CD14-positive monocyte (primary cell): ENCODE measurements around the gene NTRK3. TPM values are rescaled to one million over a fixed set of nuclear protein-coding genes. Genes with fewer than 3 reads are reported as not detected.

ENCODE experiments used
- DNase-seq, 3 donors: peaks; one replicate each; pipeline ENCODE4 v3.0.0-alpha.2; 2011 to 2022
- H2AFZ ChIP-seq: 2 replicates; pipeline ENCODE4 v1.6.0; 2012; ENCODE audit warnings: mild to moderate bottlenecking, low read depth, low read length, inconsistent platforms; ENCODE audit not compliant: insufficient read depth, poor library complexity, severe bottlenecking
- H3K27ac ChIP-seq, 2 donors: 1 replicate in 1 of 2; 2 replicates in 1 of 2; pipeline ENCODE4 v1.5.1; 2012 to 2013; ENCODE audit warnings: low read length in 2 of 2, control low read depth in 1 of 2, inconsistent platforms in 1 of 2, low read depth in 1 of 2, mild to moderate bottlenecking in 1 of 2
- H3K27me3 ChIP-seq, 2 donors: one replicate each; pipeline versions ENCODE4 v1.6.0 to v1.6.1; 2011 to 2013; ENCODE audit warnings: low read length in 2 of 2; ENCODE audit not compliant: control insufficient read depth in 2 of 2, insufficient read depth in 2 of 2
- H3K36me3 ChIP-seq, 2 donors: replicated peaks in 1 of 2; 1 replicate in 1 of 2; 2 replicates in 1 of 2; pipeline versions ENCODE4 v1.5.1 to v1.6.1; 2012 to 2013; ENCODE audit warnings: low read length in 2 of 2, control low read depth in 1 of 2, inconsistent platforms in 1 of 2, mild to moderate bottlenecking in 1 of 2; ENCODE audit not compliant: insufficient read depth in 2 of 2, control insufficient read depth in 1 of 2
- H3K4me1 ChIP-seq, 2 donors: 1 replicate in 1 of 2; 2 replicates in 1 of 2; pipeline versions ENCODE4 v1.5.1 to v1.6.1; 2012 to 2013; ENCODE audit warnings: low read length in 2 of 2, control low read depth in 1 of 2, inconsistent platforms in 1 of 2, mild to moderate bottlenecking in 1 of 2, moderate library complexity in 1 of 2; ENCODE audit not compliant: insufficient read depth in 2 of 2, control insufficient read depth in 1 of 2
- H3K4me2 ChIP-seq: replicated peaks from 2 replicates; pipeline ENCODE3; 2012; ENCODE audit warnings: low read length, moderate library complexity, mild to moderate bottlenecking; ENCODE audit not compliant: poor library complexity, severe bottlenecking; ENCODE audit errors: extremely low read depth
- H3K4me3 ChIP-seq, 3 experiments: fragments of 200-600 bp in 1 of 3; sonication (generic) in 1 of 3; replicated peaks in 1 of 3; 1 replicate in 2 of 3; 2 replicates in 1 of 3; pipeline ENCODE4 v1.5.1; 2011 to 2013; ENCODE audit warnings: low read length in 3 of 3, mild to moderate bottlenecking in 3 of 3, control low read depth in 2 of 3, low read depth in 2 of 3, inconsistent platforms in 1 of 3, moderate library complexity in 1 of 3
- H3K79me2 ChIP-seq: 2 replicates; pipeline ENCODE4 v1.6.0; 2012; ENCODE audit warnings: mild to moderate bottlenecking, control low read depth, inconsistent platforms, low read length, moderate library complexity; ENCODE audit not compliant: insufficient read depth
- H3K9ac ChIP-seq: 2 replicates; pipeline ENCODE4 v1.6.0; 2017; ENCODE audit warnings: low read length, mild to moderate bottlenecking; ENCODE audit not compliant: insufficient read depth, poor library complexity, severe bottlenecking
- H3K9me3 ChIP-seq, 2 donors: replicated peaks in 1 of 2; 1 replicate in 1 of 2; 2 replicates in 1 of 2; pipeline versions ENCODE4 v1.5.1 to v1.6.1; 2012 to 2013; ENCODE audit warnings: low read length in 2 of 2, control low read depth in 1 of 2; ENCODE audit not compliant: control insufficient read depth in 1 of 2, insufficient read depth in 1 of 2
- H4K20me1 ChIP-seq: 2 replicates; pipeline ENCODE4 v1.6.0; 2012; ENCODE audit warnings: mild to moderate bottlenecking, low read length, control low read depth, moderate library complexity; ENCODE audit not compliant: insufficient read depth
- H3K27ac Mint-ChIP-seq, 7 donors: one replicate each; pipeline ENCODE4 v1.8.0; 2020; ENCODE audit warnings: mild to moderate bottlenecking in 7 of 7, mixed read lengths in 7 of 7, moderate library complexity in 6 of 7, inconsistent platforms in 2 of 7
- H3K27me3 Mint-ChIP-seq, 3 donors: one replicate each; pipeline ENCODE4 v1.8.0; 2021 to 2022; ENCODE audit warnings: low read depth in 3 of 3, mild to moderate bottlenecking in 3 of 3, mixed read lengths in 3 of 3, moderate library complexity in 3 of 3, inconsistent platforms in 1 of 3
- H3K36me3 Mint-ChIP-seq, 2 donors: one replicate each; pipeline ENCODE4 v1.8.0; 2020; ENCODE audit warnings: mixed read lengths in 2 of 2, inconsistent platforms in 1 of 2, mild to moderate bottlenecking in 1 of 2
- H3K4me1 Mint-ChIP-seq: one replicate; pipeline ENCODE4 v1.8.0; 2020; ENCODE audit warnings: mild to moderate bottlenecking, mixed read lengths
- H3K4me3 Mint-ChIP-seq, 2 donors: one replicate each; pipeline ENCODE4 v1.8.0; 2020; ENCODE audit warnings: mild to moderate bottlenecking in 2 of 2, mixed read lengths in 2 of 2, moderate library complexity in 1 of 2
- H3K9me3 Mint-ChIP-seq, 7 donors: one replicate each; pipeline ENCODE4 v1.8.0; 2020 to 2022; ENCODE audit warnings: mixed read lengths in 7 of 7, mild to moderate bottlenecking in 6 of 7, moderate library complexity in 6 of 7, inconsistent platforms in 2 of 7
- WGBS: methylation state at CpG from one replicate; pipeline ENCODE4 v1.1.5; 2013; ENCODE audit warnings: missing lambda C conversion rate; ENCODE audit not compliant: insufficient coverage; 5-methylcytosine and 5-hydroxymethylcytosine counted together
- intact Hi-C, 2 donors: fragments of 100-400 bp; cut with micrococcal nuclease; formaldehyde crosslinking; loops; one replicate each; pipeline versions ENCODE4 v1.15.0 to v1.15.1; 2023
- polyA plus RNA-seq, 3 donors: library from polyadenylated mRNA; depleted of rRNA in 1 of 3; unstranded in 2 of 3; stranded (reverse) in 1 of 3; fragments of 300-500 nt in 2 of 3; fragments of >200 nt in 1 of 3; fragmentation: Illumina TruSeq in 2 of 3; gene quantifications; 1 replicate in 2 of 3; 2 replicates in 1 of 3; pipeline ENCODE4 v1.2.3, GENCODE V29; 2012 to 2021
- TF ChIP-seq, protein P1 (sequence below): fragments of 200-600 bp; IDR thresholded peaks from one replicate; pipeline ENCODE4 v1.8.0; 2022; ENCODE audit warnings: antibody characterized with exemption, mild to moderate bottlenecking

Gene NTRK3
- polyA plus RNA-seq, 3 donors: not detected

DNA sequence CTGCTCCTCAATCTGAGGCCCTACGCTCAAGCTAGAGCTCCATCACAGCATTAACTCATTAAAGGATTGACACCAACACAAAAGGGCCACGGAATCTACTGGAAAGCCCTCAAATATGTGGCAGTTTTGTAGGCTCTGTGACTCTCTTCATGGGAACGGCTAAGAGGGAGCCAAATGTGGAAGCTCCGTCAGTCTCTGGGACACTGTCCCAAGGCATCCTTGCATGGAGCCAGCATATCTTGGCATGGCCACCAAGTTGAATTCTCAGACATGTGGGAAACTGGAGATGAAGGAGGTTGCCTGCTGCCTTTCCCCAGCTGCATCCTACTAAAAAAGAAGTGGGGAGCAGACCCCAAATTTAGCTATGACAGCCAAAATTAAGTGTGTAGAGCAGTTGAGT lies 296.9 kb downstream of the NTRK3 start:
- H3K27ac Mint-ChIP-seq: peak overlapping the region in 1 of 7 donors; percentile 14
- no peak overlapping the region for H3K4me3 ChIP-seq
- no peaks in the 10 kb centered on the region for H3K4me1 Mint-ChIP-seq
- H3K27ac ChIP-seq: no peak overlapping the region
- peaks cover 0 to 7% (median 0%) of the 10 kb centered on the region in 7 donors for H3K9me3 Mint-ChIP-seq
- peaks cover 1 to 4% (median 4%) of the 10 kb centered on the region in 3 donors for H3K27me3 Mint-ChIP-seq
- H4K20me1 ChIP-seq: no peaks in the 10 kb centered on the region
- H3K9me3 ChIP-seq: no peaks in the 10 kb centered on the region
- H3K27me3 ChIP-seq: no peaks in the 10 kb centered on the region
- H3K4me3 Mint-ChIP-seq: no peak overlapping the region
- H3K36me3 ChIP-seq: no peaks in the 10 kb centered on the region
- no peak overlapping the region for H3K9ac ChIP-seq
- no peak for DNase-seq
- WGBS: 93% methylated on average over 4 of the region's 4 CpGs
- H3K36me3 Mint-ChIP-seq: no peaks in the 10 kb centered on the region
- no peaks in the 10 kb centered on the region for H3K79me2 ChIP-seq
- intact Hi-C loops: no loop called here
- no peak overlapping the region for H2AFZ ChIP-seq
- TF ChIP-seq, protein P1, sequence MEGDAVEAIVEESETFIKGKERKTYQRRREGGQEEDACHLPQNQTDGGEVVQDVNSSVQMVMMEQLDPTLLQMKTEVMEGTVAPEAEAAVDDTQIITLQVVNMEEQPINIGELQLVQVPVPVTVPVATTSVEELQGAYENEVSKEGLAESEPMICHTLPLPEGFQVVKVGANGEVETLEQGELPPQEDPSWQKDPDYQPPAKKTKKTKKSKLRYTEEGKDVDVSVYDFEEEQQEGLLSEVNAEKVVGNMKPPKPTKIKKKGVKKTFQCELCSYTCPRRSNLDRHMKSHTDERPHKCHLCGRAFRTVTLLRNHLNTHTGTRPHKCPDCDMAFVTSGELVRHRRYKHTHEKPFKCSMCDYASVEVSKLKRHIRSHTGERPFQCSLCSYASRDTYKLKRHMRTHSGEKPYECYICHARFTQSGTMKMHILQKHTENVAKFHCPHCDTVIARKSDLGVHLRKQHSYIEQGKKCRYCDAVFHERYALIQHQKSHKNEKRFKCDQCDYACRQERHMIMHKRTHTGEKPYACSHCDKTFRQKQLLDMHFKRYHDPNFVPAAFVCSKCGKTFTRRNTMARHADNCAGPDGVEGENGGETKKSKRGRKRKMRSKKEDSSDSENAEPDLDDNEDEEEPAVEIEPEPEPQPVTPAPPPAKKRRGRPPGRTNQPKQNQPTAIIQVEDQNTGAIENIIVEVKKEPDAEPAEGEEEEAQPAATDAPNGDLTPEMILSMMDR: no peak
- no peaks in the 10 kb centered on the region for H3K4me1 ChIP-seq
- H3K4me2 ChIP-seq: no peak overlapping the region

DNA sequence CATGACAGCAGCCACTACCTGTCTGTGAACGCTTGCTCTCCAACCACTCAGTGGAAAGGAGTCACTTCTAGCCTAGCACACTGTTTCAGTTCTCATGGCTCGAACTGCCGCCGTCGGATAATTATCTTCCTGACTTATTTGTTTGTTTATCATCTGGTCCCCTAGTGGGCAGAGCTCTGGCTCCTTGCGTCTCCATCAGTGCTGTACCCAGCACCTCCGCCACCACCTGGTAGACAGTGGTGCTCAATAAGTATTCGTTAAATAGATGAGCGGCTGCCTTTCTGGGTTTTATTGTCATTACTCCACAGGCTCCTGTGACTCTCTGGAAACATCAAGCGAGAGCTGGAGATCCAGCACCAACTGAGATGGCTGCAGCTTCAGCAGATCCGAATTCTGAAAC lies 297.5 kb downstream of the NTRK3 start:
- Histone ChIP-seq H3K9me3 (no peaks in the 10 kb centered on the region), H3K27ac (no peak overlapping the region), H2AFZ (no peak overlapping the region), H3K27me3 (no peaks in the 10 kb centered on the region), H3K79me2 (no peaks in the 10 kb centered on the region), H3K4me3 (no peak overlapping the region), H4K20me1 (no peaks in the 10 kb centered on the region), H3K9ac (no peak overlapping the region), H3K36me3 (no peaks in the 10 kb centered on the region), H3K4me2 (no peak overlapping the region), H3K4me1 (no peaks in the 10 kb centered on the region)
- no peaks in the 10 kb centered on the region for H3K36me3 Mint-ChIP-seq
- peaks cover 0 to 7% (median 0%) of the 10 kb centered on the region in 7 donors for H3K9me3 Mint-ChIP-seq
- 92% methylated on average over 11 of the region's 11 CpGs for WGBS
- no peak overlapping the region for H3K4me3 Mint-ChIP-seq
- no peak overlapping the region for H3K27ac Mint-ChIP-seq
- H3K27me3 Mint-ChIP-seq: peaks cover 1 to 4% (median 4%) of the 10 kb centered on the region in 3 donors
- TF ChIP-seq, protein P1: no peak
- H3K4me1 Mint-ChIP-seq: no peaks in the 10 kb centered on the region
- no peak for DNase-seq
- intact Hi-C loops: no loop called here
